HEK293 (cell line): ENCODE measurements around the gene PRICKLE3.

ENCODE experiments used
- ELK4 ChIP-seq: IDR thresholded peaks from 2 replicates; pipeline ENCODE4 v1.6.1; 2011; ENCODE audit warnings: mild to moderate bottlenecking, low read depth, low read length, borderline replicate concordance
- FEZF1 ChIP-seq: fragments of 450-650 bp; formaldehyde crosslinking; IDR thresholded peaks from 2 replicates; pipeline ENCODE4 v1.5.1; 2016; ENCODE audit warnings: missing biosample characterization, missing genetic modification characterization
- KLF7 ChIP-seq: fragments of 450-650 bp; formaldehyde crosslinking; IDR thresholded peaks from 2 replicates; pipeline ENCODE4 v1.5.1; 2016; ENCODE audit warnings: missing biosample characterization, missing genetic modification characterization, borderline replicate concordance
- KLF8 ChIP-seq: fragments of 450-650 bp; formaldehyde crosslinking; IDR thresholded peaks from 2 replicates; pipeline ENCODE4 v1.5.1; 2016; ENCODE audit warnings: missing biosample characterization, missing genetic modification characterization
- REPIN1 ChIP-seq: fragments of 450-650 bp; formaldehyde crosslinking; IDR thresholded peaks from 2 replicates; pipeline ENCODE4 v1.5.1; 2017; ENCODE audit warnings: missing biosample characterization, missing genetic modification characterization, low read depth
- ZBTB49 ChIP-seq: fragments of 450-650 bp; formaldehyde crosslinking; IDR thresholded peaks from 2 replicates; pipeline ENCODE4 v1.5.1; 2016; ENCODE audit warnings: missing biosample characterization, missing genetic modification characterization, low read depth
- ZFP37 ChIP-seq: fragments of 450-650 bp; formaldehyde crosslinking; IDR thresholded peaks from 2 replicates; pipeline ENCODE4 v1.5.1; 2016; ENCODE audit warnings: missing biosample characterization, missing genetic modification characterization
- ZNF140 ChIP-seq: fragments of 450-650 bp; formaldehyde crosslinking; IDR thresholded peaks from 2 replicates; pipeline ENCODE4 v1.5.1; 2016; ENCODE audit warnings: missing biosample characterization, missing genetic modification characterization
- ZNF19 ChIP-seq: fragments of 450-650 bp; formaldehyde crosslinking; IDR thresholded peaks from 2 replicates; pipeline ENCODE4; 2016; ENCODE audit warnings: missing biosample characterization, missing genetic modification characterization, low read depth
- ZNF266 ChIP-seq: fragments of 450-650 bp; formaldehyde crosslinking; IDR thresholded peaks from 2 replicates; pipeline ENCODE4 v1.5.1; 2016; ENCODE audit warnings: missing biosample characterization, missing genetic modification characterization, low read depth
- ZNF280D ChIP-seq: fragments of 450-650 bp; formaldehyde crosslinking; IDR thresholded peaks from 2 replicates; pipeline ENCODE4 v1.5.1; 2016; ENCODE audit warnings: missing biosample characterization, missing genetic modification characterization
- ZNF335 ChIP-seq: fragments of 450-650 bp; formaldehyde crosslinking; conservative IDR thresholded peaks from 2 replicates; pipeline ENCODE4 v1.5.1; 2016; ENCODE audit warnings: missing biosample characterization, missing genetic modification characterization
- ZNF366 ChIP-seq: fragments of 450-650 bp; formaldehyde crosslinking; conservative IDR thresholded peaks from 2 replicates; pipeline ENCODE4 v1.5.1; 2016; ENCODE audit warnings: missing biosample characterization, missing genetic modification characterization
- ZNF510 ChIP-seq: fragments of 450-650 bp; formaldehyde crosslinking; IDR thresholded peaks from 2 replicates; pipeline ENCODE4 v1.5.1; 2018; ENCODE audit warnings: mild to moderate bottlenecking, missing genetic modification characterization, missing biosample characterization; ENCODE audit not compliant: insufficient replicate concordance
- ZNF513 ChIP-seq: fragments of 450-650 bp; IDR thresholded peaks from 2 replicates; pipeline ENCODE4 v1.5.1; 2018; ENCODE audit warnings: missing biosample characterization, missing genetic modification characterization
- ZNF529 ChIP-seq: fragments of 450-650 bp; formaldehyde crosslinking; IDR thresholded peaks from 2 replicates; pipeline ENCODE4 v1.5.1; 2017; ENCODE audit warnings: missing genetic modification characterization, missing biosample characterization; ENCODE audit not compliant: insufficient replicate concordance
- ZNF549 ChIP-seq: fragments of 450-650 bp; IDR thresholded peaks from 2 replicates; pipeline ENCODE4 v1.5.1; 2018; ENCODE audit warnings: missing biosample characterization, missing genetic modification characterization, mild to moderate bottlenecking, inconsistent platforms, moderate library complexity
- ZNF645 ChIP-seq: fragments of 450-650 bp; formaldehyde crosslinking; IDR thresholded peaks from 2 replicates; pipeline ENCODE4; 2016; ENCODE audit warnings: missing biosample characterization, missing genetic modification characterization
- ZNF670 ChIP-seq: fragments of 450-650 bp; formaldehyde crosslinking; IDR thresholded peaks from 2 replicates; pipeline ENCODE4 v1.5.1; 2016; ENCODE audit warnings: missing biosample characterization, missing genetic modification characterization, low read depth
- ZNF677 ChIP-seq: fragments of 450-650 bp; IDR thresholded peaks from 2 replicates; pipeline ENCODE4 v1.5.0; 2018; ENCODE audit warnings: missing biosample characterization, mild to moderate bottlenecking, missing genetic modification characterization, moderate library complexity
- ZSCAN23 ChIP-seq: fragments of 450-650 bp; formaldehyde crosslinking; IDR thresholded peaks from 2 replicates; pipeline ENCODE4 v1.5.1; 2016; ENCODE audit warnings: missing biosample characterization, missing genetic modification characterization
- TF ChIP-seq, protein P1 (sequence below): fragments of 450-650 bp; formaldehyde crosslinking; IDR thresholded peaks from 2 replicates; pipeline ENCODE4 v1.5.1; 2017; ENCODE audit warnings: missing biosample characterization, missing genetic modification characterization
- TF ChIP-seq, protein P2 (sequence below): fragments of 450-650 bp; formaldehyde crosslinking; IDR thresholded peaks from 2 replicates; pipeline ENCODE4 v1.5.1; 2016; ENCODE audit warnings: missing biosample characterization, missing genetic modification characterization
- TF ChIP-seq, protein P3 (sequence below): fragments of 450-650 bp; formaldehyde crosslinking; IDR thresholded peaks from 2 replicates; pipeline ENCODE4 v1.5.1; 2017; ENCODE audit warnings: missing biosample characterization, missing genetic modification characterization

Gene PRICKLE3

GRCh38 chrX:49172280-49172780 is 13.8 kb downstream of the PRICKLE3 start (continued):
- TF ChIP-seq ELK4 (no peak), ZFP37 (no peak), ZSCAN23 (tag by site-specific recombination) (no peak), ZNF677 (tag by site-specific recombination) (no peak), ZNF140 (tag by site-specific recombination) (no peak), ZNF19 (no peak), ZNF549 (tag by site-specific recombination) (no peak), KLF8 (peak; percentile 92), ZNF670 (tag by site-specific recombination) (no peak), ZNF645 (tag by site-specific recombination) (no peak), ZNF513 (tag by site-specific recombination) (0 out of 2 replicates have a peak, but pooled peaks have one; percentile 10), FEZF1 (no peak), ZNF335 (tag by site-specific recombination) (peak; percentile 89), ZNF366 (no peak), ZBTB49 (tag by site-specific recombination) (no peak), REPIN1 (tag by site-specific recombination) (no peak), KLF7 (tag by site-specific recombination) (peak; percentile 97), ZNF280D (no peak), ZNF266 (tag by site-specific recombination) (no peak), ZNF510 (tag by site-specific recombination) (no peak), ZNF529 (tag by site-specific recombination) (no peak)
- TF ChIP-seq, protein P1, sequence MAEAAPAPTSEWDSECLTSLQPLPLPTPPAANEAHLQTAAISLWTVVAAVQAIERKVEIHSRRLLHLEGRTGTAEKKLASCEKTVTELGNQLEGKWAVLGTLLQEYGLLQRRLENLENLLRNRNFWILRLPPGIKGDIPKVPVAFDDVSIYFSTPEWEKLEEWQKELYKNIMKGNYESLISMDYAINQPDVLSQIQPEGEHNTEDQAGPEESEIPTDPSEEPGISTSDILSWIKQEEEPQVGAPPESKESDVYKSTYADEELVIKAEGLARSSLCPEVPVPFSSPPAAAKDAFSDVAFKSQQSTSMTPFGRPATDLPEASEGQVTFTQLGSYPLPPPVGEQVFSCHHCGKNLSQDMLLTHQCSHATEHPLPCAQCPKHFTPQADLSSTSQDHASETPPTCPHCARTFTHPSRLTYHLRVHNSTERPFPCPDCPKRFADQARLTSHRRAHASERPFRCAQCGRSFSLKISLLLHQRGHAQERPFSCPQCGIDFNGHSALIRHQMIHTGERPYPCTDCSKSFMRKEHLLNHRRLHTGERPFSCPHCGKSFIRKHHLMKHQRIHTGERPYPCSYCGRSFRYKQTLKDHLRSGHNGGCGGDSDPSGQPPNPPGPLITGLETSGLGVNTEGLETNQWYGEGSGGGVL (tag by site-specific recombination) = peak; percentile 17; the same call in 1 of the 2 replicates
- TF ChIP-seq, protein P2, sequence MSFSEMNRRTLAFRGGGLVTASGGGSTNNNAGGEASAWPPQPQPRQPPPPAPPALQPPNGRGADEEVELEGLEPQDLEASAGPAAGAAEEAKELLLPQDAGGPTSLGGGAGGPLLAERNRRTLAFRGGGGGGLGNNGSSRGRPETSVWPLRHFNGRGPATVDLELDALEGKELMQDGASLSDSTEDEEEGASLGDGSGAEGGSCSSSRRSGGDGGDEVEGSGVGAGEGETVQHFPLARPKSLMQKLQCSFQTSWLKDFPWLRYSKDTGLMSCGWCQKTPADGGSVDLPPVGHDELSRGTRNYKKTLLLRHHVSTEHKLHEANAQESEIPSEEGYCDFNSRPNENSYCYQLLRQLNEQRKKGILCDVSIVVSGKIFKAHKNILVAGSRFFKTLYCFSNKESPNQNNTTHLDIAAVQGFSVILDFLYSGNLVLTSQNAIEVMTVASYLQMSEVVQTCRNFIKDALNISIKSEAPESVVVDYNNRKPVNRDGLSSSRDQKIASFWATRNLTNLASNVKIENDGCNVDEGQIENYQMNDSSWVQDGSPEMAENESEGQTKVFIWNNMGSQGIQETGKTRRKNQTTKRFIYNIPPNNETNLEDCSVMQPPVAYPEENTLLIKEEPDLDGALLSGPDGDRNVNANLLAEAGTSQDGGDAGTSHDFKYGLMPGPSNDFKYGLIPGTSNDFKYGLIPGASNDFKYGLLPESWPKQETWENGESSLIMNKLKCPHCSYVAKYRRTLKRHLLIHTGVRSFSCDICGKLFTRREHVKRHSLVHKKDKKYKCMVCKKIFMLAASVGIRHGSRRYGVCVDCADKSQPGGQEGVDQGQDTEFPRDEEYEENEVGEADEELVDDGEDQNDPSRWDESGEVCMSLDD = peak; percentile 60; the same call in 1 of the 2 replicates
- TF ChIP-seq, protein P3, sequence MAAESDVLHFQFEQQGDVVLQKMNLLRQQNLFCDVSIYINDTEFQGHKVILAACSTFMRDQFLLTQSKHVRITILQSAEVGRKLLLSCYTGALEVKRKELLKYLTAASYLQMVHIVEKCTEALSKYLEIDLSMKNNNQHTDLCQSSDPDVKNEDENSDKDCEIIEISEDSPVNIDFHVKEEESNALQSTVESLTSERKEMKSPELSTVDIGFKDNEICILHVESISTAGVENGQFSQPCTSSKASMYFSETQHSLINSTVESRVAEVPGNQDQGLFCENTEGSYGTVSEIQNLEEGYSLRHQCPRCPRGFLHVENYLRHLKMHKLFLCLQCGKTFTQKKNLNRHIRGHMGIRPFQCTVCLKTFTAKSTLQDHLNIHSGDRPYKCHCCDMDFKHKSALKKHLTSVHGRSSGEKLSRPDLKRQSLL (tag by site-specific recombination) = no peak
